HG03575 (cell line): ENCODE data around the gene HOXA6.

Experiments
- ATAC-seq: cut with Tn5 transposase; IDR thresholded peaks from one replicate; pipeline ENCODE4 v1.9.1; 2021; ENCODE audit not compliant: unreplicated experiment, insufficient number of reproducible peaks, low FRiP score; ENCODE audit errors: extremely low read depth

The HOXA6 gene

GRCh38 chr7:27116962-27117886, 30.4 kb downstream of the HOXA6 start:
- no peak for ATAC-seq

DNA sequence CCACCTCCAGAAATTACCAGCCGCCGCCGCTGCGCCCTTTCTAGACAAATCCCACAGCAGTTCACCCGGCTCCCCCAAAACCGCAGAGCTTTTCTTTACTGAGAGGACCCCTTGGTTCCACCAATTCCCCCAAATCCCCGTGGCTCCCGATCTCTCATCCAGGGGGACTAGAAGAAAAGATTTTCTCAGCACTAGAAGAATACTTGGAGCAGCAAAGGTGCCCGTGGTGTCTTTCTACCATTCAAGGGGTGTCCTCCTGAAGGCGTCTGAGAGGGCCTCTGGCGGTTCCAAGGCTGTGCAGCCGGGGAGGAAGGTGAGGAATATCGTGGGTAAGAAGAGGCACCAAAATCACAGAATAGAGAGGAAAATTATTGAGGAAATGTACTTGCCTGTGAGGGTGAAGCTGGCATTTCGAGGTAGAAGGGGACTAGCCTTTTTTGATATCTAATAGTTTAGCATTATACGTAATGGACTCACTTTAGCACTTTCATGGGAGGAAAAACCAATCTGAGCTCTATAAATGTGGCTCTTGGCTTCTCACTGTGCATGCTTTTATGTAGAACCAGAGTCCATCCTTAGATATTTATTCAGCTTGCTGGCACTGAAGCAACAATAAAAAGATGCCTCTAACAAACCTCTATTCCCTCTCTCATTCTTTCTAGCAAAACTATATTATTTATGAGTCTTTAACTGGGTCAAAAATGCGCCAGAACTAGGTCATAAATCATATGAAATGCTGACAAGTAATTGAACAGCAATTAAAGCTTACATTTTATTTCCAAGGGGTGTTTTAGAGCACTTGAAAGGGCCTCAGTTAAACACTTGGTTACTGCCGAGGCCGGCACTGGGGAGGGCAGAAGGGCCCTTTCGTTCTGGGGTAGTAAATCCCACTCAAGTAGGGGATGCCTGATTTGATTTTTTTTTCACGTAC, 31.3 kb downstream of the HOXA6 start:
- no peak for ATAC-seq

DNA sequence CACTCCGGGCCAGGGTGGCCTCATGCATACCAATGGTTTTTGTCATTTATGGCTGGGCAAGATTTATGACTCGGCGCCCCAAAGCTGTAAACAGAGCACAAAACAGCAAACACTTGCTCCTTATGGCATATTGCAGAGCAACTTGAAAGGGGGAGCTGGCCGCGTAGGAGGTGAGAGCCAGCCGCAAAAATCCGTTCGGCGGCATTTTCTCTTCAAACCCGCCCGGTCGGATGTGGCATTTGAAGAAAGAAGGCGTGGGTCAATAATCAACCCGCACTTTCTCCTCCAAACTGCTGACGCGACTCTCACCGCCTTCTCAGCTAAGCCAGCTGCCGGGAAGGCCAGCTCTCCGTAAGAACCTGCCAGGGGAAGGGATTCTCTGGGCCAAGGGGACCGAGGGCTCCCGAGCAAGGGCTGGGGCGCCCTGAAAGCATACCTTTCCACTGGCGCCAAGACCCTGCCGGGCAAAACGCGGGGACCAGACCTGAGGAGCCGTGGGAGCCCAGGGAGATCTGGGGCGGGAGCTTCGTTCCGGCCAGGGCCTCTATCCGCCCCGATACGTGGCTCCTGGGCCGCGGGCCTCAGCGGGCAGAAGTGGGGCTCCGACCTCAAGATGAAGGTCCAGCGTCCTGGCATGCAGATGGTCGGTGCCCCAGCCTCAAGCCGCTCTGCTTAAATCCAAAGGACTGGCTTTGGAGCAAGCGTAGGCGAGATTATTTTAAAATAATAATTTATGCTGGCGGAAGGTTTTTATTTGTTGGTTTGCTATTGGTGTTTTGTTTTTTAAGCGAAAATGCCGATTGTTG, 32.1 kb downstream of the HOXA6 start:
- ATAC-seq = no peak

- ATAC-seq = no peak
Observed at GRCh38 chr7:27114881-27115220, 32.7 kb downstream of the HOXA6 start.

- ATAC-seq = no peak
Observed at GRCh38 chr7:27113991-27114769, 33.4 kb downstream of the HOXA6 start.

GRCh38 chr7:27112955-27113949, 34.3 kb downstream of the HOXA6 start:
- no peak for ATAC-seq

DNA sequence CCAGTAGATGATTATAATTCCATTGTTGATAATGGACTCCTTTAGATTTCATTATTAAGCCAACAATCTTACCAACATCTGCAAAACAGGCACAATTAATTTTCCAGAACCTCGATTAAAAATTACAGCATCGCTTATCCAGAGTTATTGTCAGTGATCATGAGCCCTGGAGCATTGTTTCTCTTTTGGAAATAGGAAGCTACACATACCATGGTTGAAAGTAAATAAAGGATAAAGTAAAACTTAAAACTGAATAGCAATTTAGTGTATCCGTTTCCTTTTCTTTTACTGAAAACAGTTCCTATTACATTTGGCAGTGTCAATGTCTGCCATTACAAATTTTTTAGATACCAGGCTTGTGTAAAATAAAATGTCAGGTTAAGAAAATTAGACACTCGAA, 35.2 kb downstream of the HOXA6 start:
- no peak for ATAC-seq

- ATAC-seq = no peak
Observed at GRCh38 chr7:27111751-27112277, 35.8 kb downstream of the HOXA6 start.

DNA sequence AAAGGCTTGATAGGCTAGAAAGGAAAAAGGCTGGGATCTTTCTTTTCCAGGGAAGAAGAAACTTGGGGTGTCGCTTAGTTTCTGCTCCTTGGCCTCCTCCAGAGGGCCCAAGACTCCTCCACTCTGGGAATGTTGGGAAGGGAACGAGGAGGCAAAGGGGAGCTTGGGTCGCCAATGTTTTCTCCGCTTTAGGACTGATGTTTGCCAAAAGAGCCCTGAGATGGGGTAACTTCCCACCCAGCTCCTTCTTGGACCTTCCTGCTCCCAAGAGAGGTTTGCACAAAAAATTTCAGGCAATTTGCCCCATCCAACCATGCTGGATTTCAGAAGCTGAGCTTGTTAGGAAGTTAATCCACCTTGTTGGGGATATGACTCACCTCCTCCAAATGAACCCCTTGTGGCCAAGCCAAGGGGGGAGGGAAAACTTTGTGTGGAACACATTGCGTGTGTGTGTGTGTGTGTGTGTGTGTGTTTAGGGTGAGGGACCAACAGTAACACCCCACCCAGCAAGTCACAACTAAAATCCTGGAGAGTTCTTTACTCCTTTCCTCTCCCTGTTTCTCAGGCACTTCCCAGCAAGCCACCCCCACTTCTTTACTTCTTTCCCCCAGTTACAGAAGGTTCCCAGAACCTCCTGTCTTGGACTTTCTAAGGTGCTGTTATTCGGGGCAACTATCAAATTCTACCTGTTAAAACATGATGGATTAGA, 36.4 kb downstream of the HOXA6 start:
- ATAC-seq = no peak

- no peak for ATAC-seq
Observed at GRCh38 chr7:27110186-27111031, 37.2 kb downstream of the HOXA6 start.

DNA sequence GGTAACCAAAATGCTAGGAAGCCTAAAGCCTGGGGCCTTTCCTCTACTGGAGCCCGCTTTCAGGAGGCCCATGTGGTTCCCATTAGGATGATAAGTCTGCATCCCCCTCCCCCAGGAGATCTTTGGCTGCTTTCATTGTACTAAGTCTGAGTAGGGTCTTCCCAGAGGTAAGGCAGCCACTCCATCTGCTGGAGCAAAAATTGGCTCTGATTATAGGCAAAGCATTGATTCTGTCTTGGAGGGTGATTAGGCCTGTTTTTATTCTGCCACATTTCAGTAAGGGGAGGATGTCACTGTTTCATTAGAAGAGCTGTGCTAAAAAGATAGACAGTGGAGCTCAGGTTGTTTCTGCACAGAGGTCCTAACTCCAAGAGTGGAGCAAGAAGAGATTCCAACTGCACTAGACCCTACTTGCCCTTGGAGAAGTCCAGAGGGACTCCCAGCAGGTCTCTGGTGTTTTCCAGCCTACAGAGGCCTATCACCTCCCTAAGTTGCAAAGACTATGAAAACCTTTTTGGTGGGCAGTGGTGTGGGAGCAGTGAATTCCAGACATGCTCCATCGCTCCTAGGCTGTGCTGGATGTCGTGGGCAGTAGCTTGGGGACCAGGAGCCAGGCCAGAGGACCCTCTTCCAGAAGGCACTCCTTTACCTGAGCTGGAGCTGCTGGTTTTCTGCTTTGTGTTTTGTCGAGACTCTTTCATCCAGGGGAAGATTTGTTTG, 37.9 kb downstream of the HOXA6 start:
- no peak for ATAC-seq

GRCh38 chr7:27108390-27109127, 39.0 kb downstream of the HOXA6 start:
- ATAC-seq = no peak

- ATAC-seq = no peak
Observed at GRCh38 chr7:27107391-27108381, 39.9 kb downstream of the HOXA6 start.

- no peak for ATAC-seq
Observed at GRCh38 chr7:27106901-27107240, 40.7 kb downstream of the HOXA6 start.
